PC-3 (cell line): ENCODE measurements around the gene FIP1L1.

Experiments used
- CTCF ChIP-seq: fragments of 300-600 bp; sonication (generic); conservative IDR thresholded peaks from 2 replicates; pipeline ENCODE4 v1.5.1; 2017; ENCODE audit warnings: antibody characterized with exemption, low read depth, mild to moderate bottlenecking, low read length
- EZH2 ChIP-seq: fragments of 300-600 bp; sonication (generic); IDR thresholded peaks from one replicate; pipeline ENCODE4 v1.6.1; 2017; ENCODE audit warnings: antibody characterized with exemption, mild to moderate bottlenecking, low read length; ENCODE audit not compliant: unreplicated experiment

DNA sequence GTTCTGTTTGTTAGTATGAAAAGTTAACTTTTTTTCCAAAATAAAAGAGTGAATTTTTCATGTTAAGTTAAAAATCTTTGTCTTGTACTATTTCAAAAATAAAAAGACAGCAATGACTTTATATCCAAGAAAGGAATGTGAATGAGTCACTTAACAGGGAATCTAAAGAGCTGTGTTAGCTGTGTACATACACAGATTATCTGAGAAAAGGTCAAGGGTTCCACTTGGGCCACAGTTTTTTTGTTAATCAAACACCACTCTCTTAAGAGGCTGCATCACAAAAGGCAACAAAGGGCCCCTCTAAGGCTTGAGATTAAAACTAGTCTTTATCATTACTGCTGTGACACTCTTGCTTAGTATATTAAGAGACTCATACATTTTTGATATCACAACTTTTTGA, 82.1 kb downstream of the FIP1L1 start:
- TF ChIP-seq CTCF (no peak), EZH2 (no peak)
